Hepatocyte (in vitro differentiated cells): ENCODE measurements around the gene GMPR.

ENCODE experiments used
- EZH2 ChIP-seq: fragments of 200-600 bp; sonication (generic); IDR thresholded peaks from 2 replicates; pipeline ENCODE4 v1.6.1; 2016; ENCODE audit warnings: antibody characterized with exemption, mild to moderate bottlenecking, borderline replicate concordance
- EZH2phosphoT487 ChIP-seq: fragments of 200-600 bp; sonication (generic); IDR thresholded peaks from one replicate; pipeline ENCODE4 v1.6.1; 2018; ENCODE audit warnings: antibody characterized with exemption, mild to moderate bottlenecking, low read depth, moderate library complexity; ENCODE audit not compliant: unreplicated experiment, severe bottlenecking
- TF ChIP-seq, protein P1 (sequence below): fragments of 200-600 bp; sonication (generic); IDR thresholded peaks from 2 replicates; pipeline ENCODE4 v1.5.1; 2016; ENCODE audit warnings: antibody characterized with exemption, mild to moderate bottlenecking; ENCODE audit not compliant: poor library complexity

DNA sequence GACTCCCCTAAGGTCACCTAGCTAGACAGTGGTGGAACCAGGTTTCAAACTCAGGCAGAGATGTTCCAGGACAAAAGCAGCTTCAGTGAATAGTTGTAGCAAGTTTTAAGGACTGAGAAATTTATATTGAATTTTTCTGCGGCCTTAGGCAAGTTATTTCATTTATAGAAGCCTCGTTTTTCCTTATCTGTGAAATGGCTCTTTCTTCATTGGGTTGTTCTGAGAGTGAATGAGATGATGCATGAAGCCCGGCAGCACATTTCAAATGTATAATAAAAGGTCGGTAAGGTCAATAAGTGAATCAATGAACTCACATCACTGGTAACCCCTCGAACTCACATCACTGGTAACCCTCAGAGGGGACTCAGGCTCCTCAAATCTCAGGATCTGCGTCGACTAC lies 1.1 kb upstream of the GMPR start:
- TF ChIP-seq, protein P1, sequence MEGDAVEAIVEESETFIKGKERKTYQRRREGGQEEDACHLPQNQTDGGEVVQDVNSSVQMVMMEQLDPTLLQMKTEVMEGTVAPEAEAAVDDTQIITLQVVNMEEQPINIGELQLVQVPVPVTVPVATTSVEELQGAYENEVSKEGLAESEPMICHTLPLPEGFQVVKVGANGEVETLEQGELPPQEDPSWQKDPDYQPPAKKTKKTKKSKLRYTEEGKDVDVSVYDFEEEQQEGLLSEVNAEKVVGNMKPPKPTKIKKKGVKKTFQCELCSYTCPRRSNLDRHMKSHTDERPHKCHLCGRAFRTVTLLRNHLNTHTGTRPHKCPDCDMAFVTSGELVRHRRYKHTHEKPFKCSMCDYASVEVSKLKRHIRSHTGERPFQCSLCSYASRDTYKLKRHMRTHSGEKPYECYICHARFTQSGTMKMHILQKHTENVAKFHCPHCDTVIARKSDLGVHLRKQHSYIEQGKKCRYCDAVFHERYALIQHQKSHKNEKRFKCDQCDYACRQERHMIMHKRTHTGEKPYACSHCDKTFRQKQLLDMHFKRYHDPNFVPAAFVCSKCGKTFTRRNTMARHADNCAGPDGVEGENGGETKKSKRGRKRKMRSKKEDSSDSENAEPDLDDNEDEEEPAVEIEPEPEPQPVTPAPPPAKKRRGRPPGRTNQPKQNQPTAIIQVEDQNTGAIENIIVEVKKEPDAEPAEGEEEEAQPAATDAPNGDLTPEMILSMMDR = no peak
- TF ChIP-seq EZH2 (no peak), EZH2phosphoT487 (no peak)
